Cerebellar cortex (tissue), 1 donor: Measurements from ENCODE around the gene CTNNA1.
"Not testable (repeated sequence)": the region's sequence is repeated elsewhere in the genome, so short reads cannot be mapped to it uniquely, and the experiment has no call there.

Experiments used
- DNase-seq: peaks from one replicate; pipeline ENCODE4 v3.0.0-alpha.2; 2015; ENCODE audit warnings: low spot score

Gene CTNNA1

DNA sequence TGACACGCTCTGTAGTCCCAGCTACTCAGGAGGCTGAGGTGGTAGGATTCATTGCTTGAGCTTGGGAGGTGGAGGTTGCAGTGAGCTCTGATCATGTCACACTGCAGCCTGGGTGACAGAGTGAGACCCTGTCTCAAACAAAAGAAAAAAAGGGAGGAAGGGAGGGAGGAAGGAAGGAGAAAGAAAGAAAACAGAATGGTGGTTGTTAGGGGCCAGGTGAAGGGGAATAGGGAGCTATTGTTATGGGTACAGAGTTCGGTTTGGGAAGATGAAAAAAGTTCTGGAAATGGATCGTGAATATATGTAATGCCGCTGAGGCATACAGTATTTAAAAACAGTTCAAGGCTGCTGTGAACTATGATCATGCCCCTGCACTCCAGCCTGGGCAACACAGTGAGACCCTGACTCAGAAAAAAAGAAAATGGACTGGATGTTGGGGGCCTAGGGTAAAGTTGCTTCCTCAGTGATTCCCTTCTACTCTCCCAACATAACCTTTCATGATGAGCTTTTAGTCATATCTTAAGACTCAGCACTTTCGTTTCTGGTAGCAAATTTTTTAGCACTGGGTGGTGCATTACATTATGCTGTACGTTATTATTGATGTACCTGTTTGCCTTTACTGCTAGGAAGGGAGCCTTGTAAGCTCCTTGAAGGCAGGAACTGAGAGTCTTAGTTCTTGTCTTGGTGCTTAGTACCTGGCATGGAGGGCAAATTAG, 4.0 kb downstream of the CTNNA1 start:
- DNase-seq = no peak

DNA sequence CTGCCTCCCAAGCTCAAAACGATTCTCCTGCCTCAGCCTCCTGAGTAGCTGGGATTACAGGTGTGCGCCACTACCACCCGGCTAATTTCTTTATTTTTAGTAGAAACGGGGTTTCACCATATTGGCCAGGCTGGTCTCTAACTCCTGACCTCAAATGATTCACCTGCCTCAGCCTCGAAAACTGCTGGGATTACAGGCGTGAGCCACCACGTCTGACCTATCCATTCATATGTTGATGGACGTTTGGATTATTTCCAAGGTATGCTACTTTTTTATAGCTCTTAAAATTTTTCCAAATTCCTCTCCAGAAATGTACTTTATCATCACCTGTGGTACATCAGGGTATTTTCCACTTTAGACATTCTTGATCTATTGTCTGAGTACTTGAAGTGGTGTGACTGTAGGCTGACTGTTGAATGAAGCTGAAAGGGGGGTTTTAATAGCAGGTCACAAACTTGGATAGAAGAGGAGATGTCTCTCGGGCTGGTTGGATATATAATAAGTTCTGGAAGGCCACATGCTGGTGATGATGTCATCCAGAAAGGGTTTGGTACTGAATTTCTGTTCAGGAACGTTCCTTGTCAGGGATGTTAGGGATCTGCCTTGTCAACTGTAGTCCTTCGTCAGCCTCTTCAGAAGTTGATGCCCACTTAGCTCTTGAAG, 7.4 kb downstream of the CTNNA1 start:
- no peak for DNase-seq

- not testable (repeated sequence) for DNase-seq
Measured at GRCh38 chr5:138761115-138761514, 7.9 kb downstream of the CTNNA1 start.

- DNase-seq = not testable (repeated sequence)
Measured at GRCh38 chr5:138761670-138762069, 8.4 kb downstream of the CTNNA1 start.

- DNase-seq = no peak
Measured at GRCh38 chr5:138762110-138762509, 8.9 kb downstream of the CTNNA1 start.

- DNase-seq = no peak
Measured at GRCh38 chr5:138763037-138763778, 10.0 kb downstream of the CTNNA1 start.

GRCh38 chr5:138770291-138770690, 17.1 kb downstream of the CTNNA1 start:
- no peak for DNase-seq

DNA sequence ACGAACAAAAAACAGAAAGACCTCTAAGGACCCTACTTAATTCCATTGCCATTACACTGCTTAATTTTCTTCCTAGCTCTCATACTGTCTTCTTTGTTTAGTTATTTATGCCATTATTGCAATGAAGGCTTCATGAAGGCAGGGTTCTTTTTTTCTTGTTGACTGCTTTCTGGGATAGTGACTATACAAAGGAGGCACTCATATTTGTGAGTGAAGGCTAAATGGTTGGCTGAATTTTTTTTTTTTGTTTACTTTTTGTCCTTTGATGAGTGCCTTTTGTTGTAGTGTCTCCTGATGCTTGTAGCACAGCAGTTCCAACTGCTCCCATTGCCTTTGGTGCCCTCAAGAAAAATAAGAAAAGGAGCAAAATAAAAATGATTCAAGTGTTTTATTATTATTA, 17.8 kb downstream of the CTNNA1 start:
- DNase-seq = no peak

GRCh38 chr5:138772986-138773594, 19.9 kb downstream of the CTNNA1 start:
- no peak for DNase-seq

DNA sequence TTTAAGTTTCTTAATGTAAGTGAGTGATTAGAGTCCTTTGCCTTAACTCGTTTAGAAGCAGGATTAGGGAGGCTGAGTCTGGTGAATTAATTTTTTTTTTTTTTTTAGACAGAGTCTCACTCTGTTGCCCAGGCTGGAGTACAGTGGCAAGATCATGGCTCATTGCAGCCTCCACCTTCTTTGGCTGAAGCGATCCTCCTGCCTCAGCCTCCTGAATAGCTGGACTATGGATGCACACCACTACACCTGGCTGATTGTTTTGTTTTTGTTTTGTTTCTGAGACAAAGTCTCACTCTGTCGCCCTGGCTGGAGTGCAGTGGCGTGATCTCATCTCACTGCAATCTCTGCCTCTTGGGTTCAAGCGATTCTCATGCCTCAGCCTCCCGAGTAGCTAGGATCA, 20.4 kb downstream of the CTNNA1 start:
- DNase-seq = not testable (repeated sequence)

DNA sequence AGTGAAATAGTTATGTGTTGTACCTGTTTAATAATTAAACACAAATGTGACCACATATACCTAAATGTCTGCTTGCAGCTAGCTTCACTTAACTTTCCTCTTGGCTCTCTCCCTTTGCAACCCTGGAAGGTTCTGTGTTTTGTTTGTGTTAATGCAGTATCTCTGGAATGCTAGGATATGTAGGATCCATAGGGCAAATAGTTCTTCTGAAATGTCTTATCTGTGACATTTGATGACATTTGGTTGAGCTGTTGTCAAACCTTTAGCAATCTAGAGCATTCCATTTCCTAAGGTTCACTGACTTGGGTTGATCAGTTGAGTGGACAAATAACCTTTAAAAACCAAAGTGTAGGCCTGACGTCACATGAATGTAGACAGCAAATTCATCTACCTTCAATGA, 21.8 kb downstream of the CTNNA1 start:
- DNase-seq = no peak

GRCh38 chr5:138778234-138778633, 25.0 kb downstream of the CTNNA1 start:
- no peak for DNase-seq

GRCh38 chr5:138783976-138784375, 30.8 kb downstream of the CTNNA1 start:
- DNase-seq = no peak

GRCh38 chr5:138784590-138784989, 31.4 kb downstream of the CTNNA1 start:
- DNase-seq = no peak

- DNase-seq = peak; percentile 50
Measured at GRCh38 chr5:138789771-138790242, 36.6 kb downstream of the CTNNA1 start.

GRCh38 chr5:138790684-138791083, 37.5 kb downstream of the CTNNA1 start:
- no peak for DNase-seq

DNA sequence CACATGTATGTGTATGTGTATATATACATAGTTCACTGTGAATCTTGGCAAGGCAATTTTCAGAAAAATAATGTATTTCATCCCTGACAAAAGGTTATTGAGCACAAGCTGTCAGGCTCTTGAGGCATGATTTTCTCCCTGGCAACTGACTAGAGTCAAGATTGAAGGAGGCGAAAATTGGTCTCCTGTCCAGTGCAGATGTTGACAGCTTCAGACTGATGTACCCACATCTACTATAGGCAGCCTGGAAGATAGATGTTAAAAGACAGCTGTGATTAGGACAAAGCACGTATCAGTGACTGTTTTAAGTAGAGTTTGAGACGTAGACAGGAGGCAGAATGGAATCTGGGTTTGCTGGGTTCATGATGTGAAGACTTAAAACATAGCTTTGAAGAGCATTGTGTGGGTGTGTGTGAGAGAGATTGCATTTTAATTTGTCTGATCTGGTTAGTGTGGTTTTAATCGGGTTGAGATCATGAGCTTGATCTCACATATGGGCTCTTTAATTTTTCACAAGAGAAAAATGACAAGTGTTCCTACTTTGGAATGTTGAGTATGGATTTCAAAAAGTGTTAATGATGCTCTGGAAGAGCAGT, 39.1 kb downstream of the CTNNA1 start:
- DNase-seq = no peak

GRCh38 chr5:138793575-138793974, 40.4 kb downstream of the CTNNA1 start:
- no peak for DNase-seq

DNA sequence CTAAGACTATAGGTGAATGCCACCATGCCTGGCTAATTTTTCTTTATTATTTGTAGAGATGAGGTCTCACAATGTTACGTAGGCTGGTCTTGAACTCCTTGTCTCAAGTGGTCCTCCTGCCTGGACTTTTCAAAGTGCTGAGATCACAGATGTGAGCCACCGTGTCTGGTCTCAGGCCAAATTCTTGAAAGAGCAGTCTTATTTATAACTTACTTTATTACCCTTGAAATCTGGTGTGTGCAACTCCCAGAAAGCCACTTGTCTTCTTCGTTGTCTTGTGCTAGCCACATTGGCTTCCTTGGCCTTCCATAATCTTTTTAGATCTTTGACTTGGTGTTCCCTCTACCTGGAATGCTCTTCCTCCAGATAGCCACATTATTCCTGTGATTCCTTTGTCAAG, 50.1 kb downstream of the CTNNA1 start:
- no peak for DNase-seq

DNA sequence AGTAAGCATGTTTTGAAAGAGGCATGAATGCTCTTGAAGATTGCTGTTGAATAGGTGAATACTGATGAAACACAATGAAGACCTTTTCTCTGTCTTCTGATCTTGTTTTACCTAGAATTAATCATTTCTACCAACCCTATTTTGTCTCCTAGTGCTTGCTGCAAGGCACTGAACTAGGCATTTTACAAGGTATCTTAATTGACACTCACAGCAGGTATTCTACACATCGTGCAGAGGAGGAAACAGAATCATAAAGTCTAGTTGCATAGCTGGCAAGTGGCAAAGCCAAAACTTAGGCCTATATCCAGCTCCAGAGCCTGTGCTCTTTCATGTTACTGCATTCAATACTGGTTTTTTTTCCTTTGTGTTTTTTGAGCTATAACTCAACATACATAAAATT, 50.7 kb downstream of the CTNNA1 start:
- DNase-seq = no peak

DNA sequence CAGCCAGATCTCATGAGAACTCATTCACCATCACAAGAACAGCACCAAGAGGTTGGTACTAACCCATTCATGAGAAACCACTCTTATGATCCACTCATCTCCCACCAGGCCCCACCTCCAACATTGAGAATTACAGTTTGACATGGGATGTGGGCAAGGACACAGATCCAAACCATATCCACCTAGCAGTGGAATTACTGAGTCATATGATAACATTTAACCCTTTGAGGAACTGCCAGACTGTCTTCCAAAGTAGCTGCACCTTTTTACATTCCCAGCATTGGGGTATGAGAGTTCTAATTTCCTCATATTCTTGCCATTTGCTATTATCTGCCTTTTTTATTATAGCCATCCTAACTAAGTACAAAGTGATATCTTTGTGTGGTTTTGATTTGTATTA, 51.9 kb downstream of the CTNNA1 start:
- no peak for DNase-seq

DNA sequence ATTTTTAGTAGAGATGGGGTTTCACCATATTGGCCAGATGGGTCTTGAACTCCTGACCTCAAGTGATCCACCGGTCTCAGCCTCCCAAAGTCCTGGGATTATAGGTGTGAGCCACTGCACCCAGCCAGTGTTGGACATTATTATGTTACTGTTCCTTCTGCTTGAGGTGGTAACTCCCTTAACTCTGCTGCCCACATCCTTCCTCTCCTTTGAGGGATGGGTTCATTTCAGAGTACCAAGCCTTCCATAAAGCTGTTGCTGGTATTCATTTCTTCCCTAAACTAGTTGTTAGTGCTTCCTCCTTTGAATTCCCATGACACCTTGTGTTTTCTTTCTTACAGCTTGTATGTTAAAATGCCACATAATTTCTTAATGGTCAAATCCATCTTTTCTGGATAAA, 54.0 kb downstream of the CTNNA1 start:
- no peak for DNase-seq
